NCI-H82 treated with DMSO at 0.1 percent for 48 hours (cell line): ENCODE data around the gene PEMT.

Experiments
- DNase-seq: peaks from one replicate; lab custom pipeline; 2025; ENCODE audit not compliant: unreplicated experiment; lab: John Stamatoyannopoulos, UW

The PEMT gene

DNA sequence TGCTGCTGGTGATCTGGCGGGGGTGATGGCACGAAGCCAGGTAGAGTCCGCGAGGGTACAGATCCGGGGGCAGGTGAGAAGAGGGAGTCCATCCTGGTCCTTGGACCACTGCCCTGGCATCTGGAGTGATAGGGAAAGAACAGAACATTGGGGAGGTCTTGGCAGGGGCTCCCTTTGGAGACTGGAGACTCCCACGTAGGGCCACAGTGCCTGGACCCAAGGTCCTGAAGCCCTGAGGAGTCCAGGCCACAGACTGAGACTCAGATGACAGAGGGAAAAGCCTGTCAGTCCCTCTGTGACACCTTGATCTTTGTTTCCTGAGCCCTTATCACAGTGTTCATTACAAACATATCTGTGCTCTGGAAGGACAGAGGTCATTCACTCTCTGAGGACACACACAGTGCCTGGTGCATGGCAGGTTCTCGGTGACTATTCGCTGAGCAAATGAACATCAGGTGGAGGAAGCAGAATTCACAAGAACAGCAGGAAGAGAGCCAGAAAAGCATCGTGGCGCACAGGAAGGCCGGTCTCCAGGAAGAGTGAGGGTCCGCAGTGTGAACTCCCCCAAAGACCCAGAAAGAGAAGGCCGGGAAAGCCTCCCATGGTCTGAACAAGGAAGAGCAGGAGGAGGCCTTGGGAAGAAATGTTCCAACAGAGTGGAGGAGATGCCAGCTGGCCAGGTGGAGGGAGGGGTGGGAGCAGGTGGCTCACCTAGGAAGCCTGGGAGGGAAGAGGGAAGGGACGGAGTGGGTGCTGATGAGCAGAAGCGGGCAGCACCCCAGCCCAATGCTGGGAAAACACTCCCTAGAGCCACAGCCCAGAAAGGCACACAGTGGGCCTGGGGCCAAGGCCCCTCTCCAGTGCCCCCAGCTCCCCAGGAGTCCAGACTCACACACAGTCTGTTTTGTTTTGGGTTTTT is 20.5 kb downstream of the PEMT start:
- no peak for DNase-seq

DNA sequence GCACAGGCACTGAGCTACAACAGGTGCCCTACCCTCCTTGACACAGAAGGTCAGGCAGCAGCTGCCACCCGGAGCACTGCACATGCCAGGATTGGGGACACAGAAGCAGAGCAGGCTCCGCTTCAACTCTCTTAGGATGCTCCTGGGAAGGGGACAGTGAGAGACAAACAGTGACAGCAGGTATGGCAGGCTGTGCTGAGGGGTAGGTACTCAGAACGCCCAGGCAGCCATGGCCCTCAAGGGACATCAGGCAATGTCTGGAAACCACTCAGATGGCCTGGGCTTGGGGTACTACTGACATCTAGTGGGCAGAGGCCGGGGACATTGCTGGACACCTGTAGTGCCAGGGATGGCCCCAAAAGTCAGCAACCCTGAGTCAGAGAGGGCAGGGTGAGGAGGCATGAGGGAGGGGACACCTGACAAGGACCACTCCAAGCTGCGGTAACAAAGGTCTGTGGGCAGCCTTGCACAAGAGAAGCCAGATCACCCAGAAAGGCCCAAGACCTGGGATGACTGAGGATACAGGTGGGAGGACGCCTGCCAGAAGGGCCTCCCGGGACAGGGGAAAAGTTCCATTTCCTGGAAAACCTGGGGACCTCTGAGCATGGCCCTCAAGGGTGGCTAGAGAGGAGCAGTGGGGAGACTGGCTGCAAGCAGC is 21.2 kb downstream of the PEMT start:
- DNase-seq = no peak

DNA sequence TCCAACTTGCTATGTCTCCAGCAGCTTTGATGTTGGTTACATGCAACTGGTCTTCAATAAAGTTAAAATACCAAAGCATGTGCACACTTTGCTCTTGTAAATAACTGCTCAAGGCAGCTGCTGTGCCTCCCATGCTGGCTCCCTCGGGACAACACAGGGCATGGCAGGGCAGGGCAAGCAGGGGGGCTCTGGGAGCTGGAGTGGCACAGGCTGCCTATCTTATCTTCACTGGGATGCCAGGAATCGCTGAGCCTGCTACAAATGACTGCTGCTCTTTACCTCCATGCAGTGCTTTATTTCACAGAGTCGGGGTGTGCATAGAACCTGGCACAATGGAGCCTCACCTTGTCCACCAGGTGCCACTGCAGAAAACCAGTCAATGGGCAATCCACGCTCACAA is 21.8 kb downstream of the PEMT start:
- DNase-seq = no peak

- peak; percentile 11 for DNase-seq
Observed at GRCh38 chr17:17568772-17569195, 22.7 kb downstream of the PEMT start.

GRCh38 chr17:17567631-17568030 is 23.9 kb downstream of the PEMT start:
- DNase-seq = no peak

GRCh38 chr17:17566896-17567513 is 24.5 kb downstream of the PEMT start:
- no peak for DNase-seq

- no peak for DNase-seq
Observed at GRCh38 chr17:17565471-17566339, 25.8 kb downstream of the PEMT start.

DNA sequence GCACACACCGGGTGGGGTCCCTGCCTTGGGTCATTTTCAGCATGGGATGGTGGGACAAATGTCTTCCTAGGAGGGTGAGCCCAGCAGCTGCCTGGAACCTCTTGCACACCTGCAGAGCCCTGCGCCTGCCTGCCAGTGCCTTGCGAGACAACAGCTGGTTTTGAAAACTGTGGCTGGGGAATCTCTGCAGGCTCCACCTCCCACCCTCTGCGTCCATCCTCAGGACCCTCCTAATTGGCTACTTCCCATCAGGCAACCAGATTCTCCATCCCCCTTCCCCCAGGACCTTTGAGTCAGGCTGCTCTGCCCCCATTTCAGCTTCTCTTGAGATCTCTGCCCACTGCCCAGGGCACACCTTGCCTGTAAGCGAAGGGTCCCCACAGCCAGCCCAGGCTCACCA is 26.6 kb downstream of the PEMT start:
- no peak for DNase-seq

- DNase-seq = no peak
Observed at GRCh38 chr17:17564323-17564722, 27.2 kb downstream of the PEMT start.

DNA sequence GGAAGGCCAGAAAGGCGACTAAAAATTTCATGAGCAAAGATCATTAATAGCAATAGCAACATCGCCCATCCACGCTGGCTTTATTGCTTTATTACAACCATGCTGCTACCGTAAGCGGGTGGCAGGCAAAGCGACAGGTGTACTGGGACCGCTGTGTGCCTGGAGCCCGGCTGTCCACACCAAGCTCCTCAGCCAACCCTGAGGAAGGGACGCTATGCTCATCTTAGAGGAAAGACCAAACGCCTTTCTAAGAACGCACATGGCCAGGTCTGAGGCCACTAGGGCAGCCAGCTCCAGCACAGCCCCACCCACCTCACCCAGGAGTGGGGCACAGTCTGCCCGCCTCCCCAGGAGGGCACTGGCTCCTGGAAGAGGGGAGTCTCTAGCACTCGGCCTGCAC is 28.0 kb downstream of the PEMT start:
- DNase-seq = no peak

DNA sequence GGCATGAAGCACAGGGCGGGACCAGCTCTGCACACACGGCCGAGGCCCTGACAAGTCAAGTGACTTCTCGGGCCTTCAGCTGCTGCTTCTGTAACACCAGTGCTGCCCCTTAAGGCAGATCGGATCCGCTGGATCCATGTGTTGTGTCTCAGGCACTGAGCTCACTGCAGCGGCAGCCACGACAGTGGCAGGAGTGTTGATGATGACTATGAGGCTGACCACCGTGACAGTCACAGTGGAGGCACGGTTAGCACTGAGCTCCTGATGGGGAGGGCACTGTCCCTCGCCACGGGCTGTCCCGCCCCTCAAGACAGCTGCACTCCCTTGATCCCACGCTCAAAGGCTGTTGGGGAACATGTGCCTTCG is 29.4 kb downstream of the PEMT start:
- no peak for DNase-seq

DNA sequence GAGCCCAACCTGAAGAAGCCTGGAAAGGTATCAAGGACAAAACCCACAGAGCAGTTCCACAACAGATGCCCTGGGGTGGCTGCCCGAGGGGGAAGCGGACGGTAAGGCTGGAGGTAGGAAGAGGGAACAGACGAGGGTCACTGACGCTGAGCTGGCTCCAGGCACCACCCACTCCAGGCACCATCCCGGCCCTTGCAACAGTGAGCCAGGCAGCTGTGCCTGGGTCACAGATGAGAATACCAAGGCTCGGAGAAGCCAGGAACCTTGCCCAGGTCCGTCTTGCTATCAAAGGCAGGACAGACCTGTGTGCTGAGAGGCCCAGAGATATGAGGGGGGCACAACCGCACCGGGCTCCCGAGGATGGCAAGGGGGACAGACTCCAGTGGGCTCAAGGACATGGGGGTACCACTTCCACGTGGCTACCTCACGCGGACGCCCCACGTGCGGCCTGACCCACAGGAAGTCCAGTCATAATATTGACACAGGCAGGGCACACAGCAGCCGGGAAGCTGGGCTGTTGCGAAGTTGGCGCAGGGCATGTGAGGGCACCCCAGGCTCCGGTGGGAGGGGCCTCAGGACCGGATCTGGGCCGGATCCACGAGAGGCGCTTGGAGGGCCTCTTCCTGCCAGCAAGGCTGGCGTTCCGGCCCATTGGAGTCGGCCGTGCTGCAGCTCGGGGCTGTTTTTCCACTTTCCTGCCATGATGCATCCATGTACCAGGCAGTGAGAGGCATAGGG is 29.9 kb downstream of the PEMT start:
- DNase-seq = no peak

- no peak for DNase-seq
Observed at GRCh38 chr17:17560975-17561374, 30.5 kb downstream of the PEMT start.

DNA sequence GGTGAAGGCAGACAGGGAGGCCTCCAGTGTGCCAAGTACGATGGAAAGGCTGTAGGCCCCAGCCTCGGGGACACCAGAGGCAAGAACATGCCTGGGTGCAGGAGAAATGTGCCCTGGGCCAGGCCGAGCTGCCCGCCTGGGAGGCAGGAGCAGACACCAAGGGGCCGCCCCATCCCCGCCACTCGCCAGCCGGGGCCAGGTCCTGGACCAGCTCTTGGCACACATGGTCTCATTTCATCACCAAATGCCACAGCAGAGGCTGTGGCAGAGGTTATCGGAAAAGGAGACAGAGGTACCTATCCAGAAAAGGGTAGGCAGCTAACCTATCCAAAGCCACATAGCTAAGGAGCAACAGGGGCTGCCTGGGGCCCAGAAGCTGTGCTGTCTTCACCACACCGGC is 31.3 kb downstream of the PEMT start:
- DNase-seq = no peak

GRCh38 chr17:17559164-17559563 is 32.3 kb downstream of the PEMT start:
- no peak for DNase-seq

DNA sequence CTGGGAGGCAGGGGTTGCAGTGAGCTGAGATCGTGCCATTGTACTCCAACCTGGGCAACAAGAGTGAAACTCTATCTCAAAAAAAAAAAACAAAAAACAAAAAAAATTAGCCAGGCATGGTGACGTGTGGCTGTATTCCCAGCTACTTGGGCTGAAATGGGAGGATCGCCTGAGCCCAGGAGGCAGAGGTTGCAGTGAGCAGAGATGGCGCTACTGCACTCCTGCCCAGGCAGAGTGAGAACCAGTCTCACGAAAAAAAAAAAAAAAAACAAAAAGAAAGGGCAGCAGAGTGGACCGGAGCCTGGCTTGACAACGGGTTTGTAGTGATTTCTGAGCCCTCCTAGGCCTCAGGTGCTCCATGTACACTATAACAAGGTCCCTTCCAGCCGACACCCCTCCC is 33.1 kb downstream of the PEMT start:
- DNase-seq = no peak

DNA sequence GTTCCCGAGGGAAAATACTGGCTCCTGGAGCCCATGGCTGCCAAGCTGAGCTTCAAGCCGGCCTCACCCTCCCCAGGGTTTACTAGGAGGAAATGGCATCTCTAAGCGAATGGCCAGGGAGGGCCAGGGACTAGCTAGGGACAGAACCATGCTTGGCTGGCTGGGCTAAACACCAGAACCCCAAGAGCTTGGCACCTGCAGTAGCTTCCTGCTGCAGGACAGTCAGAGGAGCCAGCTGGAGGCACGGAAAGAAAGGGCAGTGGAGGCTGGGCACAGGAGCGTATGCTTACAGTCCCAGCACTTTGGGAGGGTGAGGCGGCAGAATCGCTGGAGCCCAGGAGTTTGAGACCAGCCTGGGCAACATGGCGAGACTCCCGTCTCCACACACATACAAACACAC is 33.7 kb downstream of the PEMT start:
- no peak for DNase-seq

DNA sequence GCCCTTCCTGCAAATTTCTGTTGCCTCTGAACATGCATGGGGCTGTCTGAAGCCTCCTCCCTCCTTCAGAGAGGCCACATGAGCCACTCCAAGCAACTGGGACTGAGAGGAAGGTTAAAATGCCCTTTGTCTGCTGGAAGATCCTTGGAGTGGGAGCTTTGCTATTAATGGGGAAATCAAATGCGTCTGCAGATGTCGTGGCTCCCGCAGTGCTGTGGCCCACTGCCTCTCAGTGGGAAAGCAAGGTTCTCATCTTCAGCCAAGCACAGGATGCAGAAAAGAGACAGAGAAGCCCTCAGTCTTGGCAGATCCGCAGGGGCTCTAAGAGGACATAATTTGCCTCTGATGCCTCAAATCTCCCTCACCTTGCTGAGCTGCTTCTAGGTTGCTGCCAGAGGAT is 34.8 kb downstream of the PEMT start:
- no peak for DNase-seq

GRCh38 chr17:17555906-17556305 is 35.6 kb downstream of the PEMT start:
- no peak for DNase-seq

- DNase-seq = no peak
Observed at GRCh38 chr17:17555151-17555550, 36.4 kb downstream of the PEMT start.
